ENCODE measurements around the gene WDPCP. TPM values are rescaled to one million over a fixed set of nuclear protein-coding genes. Genes with fewer than 3 reads are reported as not detected.

WDPCP gene
- total and polyA plus RNA-seq, 2 of the 13 experiments (the other 11 are each of a cell fraction or from before 2014, with no cell fraction given) = 2.9 to 5.2 TPM

GRCh38 chr2:63195310-63195709 lies 393.0 kb downstream of the WDPCP start (continued):
- TF ChIP-seq ZNF646 (CRISPR knock-in tag; IDR thresholded peaks at IDR 0.05) (no peak), ZNF292 (CRISPR knock-in tag; IDR thresholded peaks at IDR 0.05; ENCODE audit: borderline replicate concordance, low read depth) (no peak)

- no peak overlapping the region for H2AFZ ChIP-seq (ENCODE audit: low read length)
- H3K4me3 ChIP-seq (replicated peaks in 1 of 3; ENCODE audit: insufficient read depth in 1 of 3, low read depth in 2 of 3, low read length in 3 of 3) = peak overlapping the region in 1 of 3 experiments; percentile 38; a peak in 1 of 6 replicates
- peak overlapping the region; percentile 56 for H3K4me2 ChIP-seq (ENCODE audit: low read depth, low read length)
- no peaks in the 10 kb centered on the region for H3K27me3 ChIP-seq (ENCODE audit: control insufficient read depth in 1 of 2, insufficient read depth in 2 of 2, low read length in 2 of 2)
- POLR2A ChIA-PET = interaction anchor here (1.4 kb wide), 1 partner anchor 21 kb away, joined by 3 read pairs; no protein-coding TSS in a partner anchor
- H4K20me1 ChIP-seq (ENCODE audit: insufficient read depth, low read length) = no peaks in the 10 kb centered on the region
- in situ Hi-C loops (cut with HindIII; ENCODE audit: extremely low pct_ligation_motif_present, low pct_unique_long_range_greater_than_20kb) (no loop called here), intact Hi-C loops (cut with micrococcal nuclease; ENCODE audit: unreplicated experiment) (loop anchor here (5.0 kb wide), 2 partner anchors 108 to 617 kb away; no protein-coding TSS in a partner anchor)
- H3K9me3 ChIP-seq (ENCODE audit: low read length) = peaks cover 6% of the 10 kb centered on the region; the same call in 1 of the 2 replicates
- peaks cover 83% of the 10 kb centered on the region for H3K4me1 ChIP-seq (ENCODE audit: insufficient read depth, low read length)
- no TSS peak for BruUV-seq (replicated peaks)
- no peaks in the 10 kb centered on the region for H3K79me2 ChIP-seq (ENCODE audit: insufficient read depth, low read length)
- ATAC-seq (0 out of 3 replicates have a peak, but pooled peaks have one; percentile 18), FAIRE-seq (peak; percentile 8), DNase-seq (ENCODE audit: low spot score) (peak; percentile 76)
- CTCF ChIA-PET (ENCODE audit: low intra/inter-chr PET ratio, low total read pairs) = no interaction called here
- peak overlapping the region; percentile 97 for H3K27ac ChIP-seq (ENCODE audit: extremely low read length, insufficient read depth, low read length)
- H3K36me3 ChIP-seq (replicated peaks in 1 of 2; ENCODE audit: control insufficient read depth in 1 of 2, insufficient read depth in 2 of 2, low read length in 2 of 2) = no peaks in the 10 kb centered on the region
- peak overlapping the region; percentile 68 for H3K9ac ChIP-seq (ENCODE audit: insufficient read depth, low read depth, low read length)
- TF ChIP-seq NR1H2 (CRISPR knock-in tag; IDR thresholded peaks at IDR 0.05; ENCODE audit: borderline replicate concordance, low read depth) (no peak), ZNF292 (CRISPR knock-in tag; IDR thresholded peaks at IDR 0.05; ENCODE audit: borderline replicate concordance, low read depth) (no peak), RORA (CRISPR knock-in tag; IDR thresholded peaks at IDR 0.05) (0 out of 2 replicates have a peak, but pooled peaks have one; percentile 41), ZNF24 (IDR thresholded peaks at IDR 0.05) (no peak), ZSCAN20 (CRISPR knock-in tag; IDR thresholded peaks at IDR 0.05; ENCODE audit: borderline replicate concordance) (no peak), ZNF891 (CRISPR knock-in tag; IDR thresholded peaks at IDR 0.05) (no peak), ZNF460 (CRISPR knock-in tag; IDR thresholded peaks at IDR 0.05; ENCODE audit: borderline replicate concordance) (no peak), PAF1 (CRISPR knock-in tag; IDR thresholded peaks at IDR 0.05) (no peak), MTF1 (CRISPR knock-in tag; IDR thresholded peaks at IDR 0.05) (no peak), NCOR1 (IDR thresholded peaks at IDR 0.05; ENCODE audit: borderline replicate concordance, low read length) (no peak), CHCHD3 (CRISPR knock-in tag; IDR thresholded peaks at IDR 0.05) (no peak), ZMAT3 (CRISPR knock-in tag; conservative IDR thresholded peaks at IDR 0.05) (no peak), ZNF3 (CRISPR knock-in tag; IDR thresholded peaks at IDR 0.05) (no peak), SP2 (CRISPR knock-in tag; IDR thresholded peaks at IDR 0.05) (no peak), ZNF510 (CRISPR knock-in tag; IDR thresholded peaks at IDR 0.05; ENCODE audit: low read depth) (no peak), SAFB2 (CRISPR knock-in tag; IDR thresholded peaks at IDR 0.05; ENCODE audit: borderline replicate concordance, low read depth) (no peak), MLLT10 (CRISPR knock-in tag; IDR thresholded peaks at IDR 0.05) (no peak), SSRP1 (CRISPR knock-in tag; IDR thresholded peaks at IDR 0.05) (no peak), SP4 (CRISPR knock-in tag; IDR thresholded peaks at IDR 0.05) (no peak)
These were observed 394.1 kb downstream of the WDPCP start for GRCh38 chr2:63194175-63194574.

Data from HepG2 (cell line).